COR-L47 (cell line): ENCODE results near the gene NCOA1.

Source experiments
- DNase-seq: peaks from one replicate; lab custom pipeline; 2025; lab: John Stamatoyannopoulos, UW

Gene NCOA1

DNA sequence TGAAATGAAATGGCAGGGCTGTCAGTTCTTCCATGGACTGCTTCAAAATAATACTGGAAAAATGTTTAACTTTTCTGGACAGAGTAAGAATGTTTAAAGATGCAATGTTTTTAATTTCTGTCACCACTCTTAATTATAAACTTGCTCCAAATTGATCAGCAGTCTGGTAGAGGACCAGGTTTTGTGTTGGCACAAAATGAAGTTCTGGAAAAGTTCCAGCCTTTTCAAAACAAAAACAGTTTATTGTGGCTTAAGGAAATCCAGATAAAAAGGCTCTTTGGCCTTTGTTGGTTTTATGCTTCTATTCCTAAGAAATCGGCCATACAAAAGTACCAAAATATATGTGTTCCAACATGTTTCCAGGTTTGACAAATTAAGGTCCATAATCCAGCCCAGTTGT, 253.3 kb downstream of the NCOA1 start:
- no peak for DNase-seq

DNA sequence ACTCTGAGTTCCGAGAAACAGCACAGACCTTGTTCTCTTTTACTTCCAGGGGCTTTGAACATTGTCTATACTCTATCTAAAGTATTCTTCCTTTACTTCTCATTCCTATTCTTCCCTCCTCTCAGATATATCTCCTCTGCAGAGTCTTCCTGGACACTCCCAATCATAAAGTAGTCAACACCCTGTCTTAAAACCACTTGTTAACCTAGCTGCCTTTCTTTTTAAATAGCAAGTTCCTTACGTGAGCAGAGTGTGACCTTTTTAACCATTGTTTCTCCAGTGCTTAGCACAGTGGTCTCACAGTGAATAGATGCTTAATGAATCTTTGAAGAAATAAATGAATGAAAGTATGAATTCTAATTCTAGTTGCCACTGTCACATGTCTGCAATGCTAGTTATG, 254.8 kb downstream of the NCOA1 start:
- DNase-seq = no peak

DNA sequence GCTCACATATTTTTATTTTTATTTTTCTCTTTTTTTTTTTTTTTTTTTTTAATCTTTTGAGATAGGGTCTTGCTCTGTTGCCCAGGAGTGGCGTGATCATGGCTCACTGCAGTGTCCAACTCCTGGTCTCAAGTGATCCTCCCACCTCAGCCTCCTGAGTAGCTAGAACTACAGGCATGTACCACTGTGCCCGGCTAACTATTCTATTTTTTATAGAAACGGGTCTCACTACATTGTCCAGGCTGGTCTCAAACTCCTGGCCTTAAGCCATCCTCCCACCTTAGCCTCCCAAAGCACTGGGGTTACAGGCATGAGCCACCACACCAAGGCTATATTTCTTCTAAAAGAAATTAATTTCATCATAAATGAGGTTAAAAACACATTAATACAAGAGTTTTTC, 256.2 kb downstream of the NCOA1 start:
- DNase-seq = no peak

GRCh38 chr2:24749069-24749691, 258.1 kb downstream of the NCOA1 start:
- no peak for DNase-seq

DNA sequence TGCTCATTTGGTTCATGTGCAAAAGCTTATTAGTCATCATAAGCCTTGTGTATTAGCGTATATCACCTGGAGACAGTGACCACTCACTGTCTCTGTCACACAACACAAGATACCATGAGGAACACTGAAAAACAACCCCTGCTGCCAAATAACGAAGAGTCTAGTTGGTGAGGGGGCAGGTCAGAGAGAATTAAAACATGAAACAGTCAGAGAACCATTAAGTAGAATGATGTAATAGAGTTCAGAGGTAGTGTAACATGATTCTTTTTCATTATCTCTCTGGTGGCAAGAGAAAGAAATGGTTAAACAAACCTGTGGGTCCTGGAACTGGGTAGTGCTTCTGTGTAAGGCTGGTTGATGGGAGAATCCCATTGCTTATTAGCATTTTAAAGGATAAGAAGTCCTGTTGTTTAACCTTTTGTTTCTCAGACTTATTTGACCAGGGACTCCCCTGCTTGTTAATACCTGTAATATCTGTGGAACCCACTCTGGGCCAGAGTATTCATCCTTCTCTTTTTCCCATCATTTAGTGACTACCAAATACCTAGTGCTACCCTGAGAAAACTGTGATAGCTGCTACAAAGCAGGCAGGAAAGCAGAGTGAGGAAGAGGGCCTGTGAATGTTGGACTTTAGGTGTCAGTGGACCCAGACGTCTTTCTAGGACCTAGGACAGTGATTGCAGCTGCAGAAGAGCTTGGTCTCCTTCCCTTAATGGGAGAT, 264.1 kb downstream of the NCOA1 start:
- DNase-seq = no peak

- DNase-seq = no peak
These were observed 265.7 kb downstream of the NCOA1 start for GRCh38 chr2:24756789-24757188.

DNA sequence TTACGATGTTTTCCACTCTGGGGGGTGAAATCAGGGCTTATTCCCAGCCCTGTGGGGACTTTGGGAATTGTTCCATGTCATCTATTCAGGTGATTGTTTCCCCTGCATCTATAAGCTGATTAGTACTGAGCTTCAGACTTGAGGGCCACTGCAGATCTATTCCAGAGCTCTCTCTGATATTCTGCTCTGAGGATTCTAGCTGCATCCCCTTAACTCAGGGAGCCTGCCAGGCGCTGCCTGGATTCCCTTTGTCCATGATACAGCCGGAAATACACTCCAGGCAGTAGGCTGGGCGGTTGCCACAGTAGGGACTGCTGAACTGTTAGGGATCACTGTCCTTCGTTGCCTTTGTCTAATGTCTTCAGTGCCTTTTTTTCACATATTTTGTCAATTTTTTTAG, 270.8 kb downstream of the NCOA1 start:
- no peak for DNase-seq

DNA sequence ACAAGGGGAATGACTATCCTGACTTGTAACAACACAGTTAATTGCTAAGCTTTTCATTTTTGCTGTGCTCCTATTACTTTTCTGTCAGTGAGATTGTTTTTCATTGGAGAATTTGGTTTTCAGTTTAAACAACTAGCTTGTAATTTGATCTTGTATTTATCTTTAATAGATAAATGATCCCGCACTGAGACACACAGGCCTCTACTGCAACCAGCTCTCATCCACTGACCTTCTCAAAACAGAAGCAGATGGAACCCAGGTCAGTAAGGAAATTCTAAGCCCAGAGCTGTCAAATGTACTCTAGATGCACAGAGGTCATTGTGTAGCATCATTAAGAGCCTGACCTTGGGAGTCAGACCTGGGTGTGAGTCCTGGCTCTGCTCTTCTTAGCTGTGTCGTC, 271.5 kb downstream of the NCOA1 start:
- DNase-seq = no peak

DNA sequence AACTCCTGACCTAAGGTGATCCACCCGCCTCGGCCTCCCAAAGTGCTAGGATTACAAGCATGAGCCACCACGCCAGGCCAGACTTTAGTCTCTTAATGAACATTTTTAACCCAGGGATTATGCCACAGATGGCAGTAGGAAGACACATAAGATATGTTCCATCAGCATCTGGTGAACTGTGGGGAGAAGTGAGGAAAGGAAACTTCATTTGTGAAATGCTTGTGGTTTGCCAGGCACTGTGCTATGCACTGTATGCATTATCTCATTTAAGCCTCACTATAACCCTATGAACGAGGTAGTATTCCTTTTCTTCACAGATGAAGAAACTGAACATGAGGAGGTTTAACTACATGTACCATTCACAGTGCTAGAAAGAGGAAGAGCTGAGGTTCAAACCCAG, 272.8 kb downstream of the NCOA1 start:
- DNase-seq = no peak

DNA sequence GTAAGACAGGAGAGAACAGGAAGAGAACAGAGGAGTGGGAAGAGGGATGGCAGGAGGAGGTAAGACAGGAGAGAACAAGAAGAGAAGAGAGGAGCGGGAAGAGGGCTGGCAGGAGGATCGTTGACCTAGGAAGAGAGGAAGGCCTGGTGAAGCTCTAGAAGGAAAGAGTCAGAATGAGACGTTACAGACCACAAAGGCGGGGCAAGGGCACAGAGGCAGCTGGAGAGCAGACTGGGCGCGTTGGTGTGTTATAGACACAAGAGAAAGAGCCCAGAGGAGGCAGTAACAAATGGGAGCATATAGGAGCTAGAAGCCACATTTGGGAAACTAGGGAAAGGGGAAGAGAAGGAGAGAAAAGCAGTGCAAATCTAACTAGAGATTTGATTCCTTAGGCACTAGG, 275.6 kb downstream of the NCOA1 start:
- DNase-seq = no peak

DNA sequence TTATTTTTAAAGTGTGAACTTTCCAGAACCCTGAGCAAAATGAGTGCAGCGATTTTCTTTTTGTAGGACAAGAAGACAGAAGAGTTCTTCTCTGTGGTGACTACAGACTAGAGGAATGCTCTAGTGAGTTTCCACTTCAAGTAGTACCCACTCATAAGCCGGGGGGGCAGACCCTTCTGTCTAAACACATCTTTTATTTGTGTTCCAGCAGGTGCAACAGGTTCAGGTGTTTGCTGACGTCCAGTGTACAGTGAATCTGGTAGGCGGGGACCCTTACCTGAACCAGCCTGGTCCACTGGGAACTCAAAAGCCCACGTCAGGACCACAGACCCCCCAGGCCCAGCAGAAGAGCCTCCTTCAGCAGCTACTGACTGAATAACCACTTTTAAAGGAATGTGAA, 277.0 kb downstream of the NCOA1 start:
- DNase-seq = no peak

DNA sequence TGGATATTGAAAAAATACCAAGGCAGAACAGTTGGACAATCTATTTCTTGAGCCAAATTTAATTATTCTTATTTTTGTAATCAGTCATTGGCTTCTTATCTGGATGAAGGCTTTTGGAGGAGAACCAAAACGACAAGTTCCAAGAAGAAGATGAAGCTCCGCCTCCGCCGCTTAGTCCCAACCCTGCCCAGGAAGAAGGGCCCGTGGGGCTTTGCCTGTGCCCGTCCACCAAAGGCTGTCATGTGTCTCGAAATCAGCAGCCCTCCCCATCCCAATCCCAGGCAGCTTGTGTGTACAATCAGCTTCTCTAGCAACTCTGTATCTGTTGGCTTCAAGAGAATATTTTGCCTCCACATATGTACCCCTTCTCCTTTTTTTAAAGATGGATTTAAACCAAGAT, 277.5 kb downstream of the NCOA1 start:
- no peak for DNase-seq

DNA sequence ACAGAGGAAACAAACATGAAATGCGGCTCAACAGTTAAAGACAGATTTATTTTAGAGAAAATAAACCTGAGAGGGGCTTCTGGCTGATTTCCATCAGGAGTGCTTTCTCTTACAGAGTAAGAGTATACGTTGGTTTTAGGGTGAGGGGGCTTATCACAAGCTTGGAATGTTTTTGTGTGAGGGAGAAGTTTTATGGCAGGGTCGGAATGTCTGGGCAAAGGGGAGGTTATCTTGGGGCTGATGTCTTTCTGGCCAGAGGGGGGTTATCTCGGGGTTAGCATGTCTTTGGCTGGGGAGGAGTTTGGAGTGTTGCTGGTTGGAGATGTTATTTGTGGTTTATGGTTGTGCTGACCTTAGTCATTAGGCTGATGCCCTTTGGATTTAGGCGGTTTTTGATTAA, 280.0 kb downstream of the NCOA1 start:
- no peak for DNase-seq

DNA sequence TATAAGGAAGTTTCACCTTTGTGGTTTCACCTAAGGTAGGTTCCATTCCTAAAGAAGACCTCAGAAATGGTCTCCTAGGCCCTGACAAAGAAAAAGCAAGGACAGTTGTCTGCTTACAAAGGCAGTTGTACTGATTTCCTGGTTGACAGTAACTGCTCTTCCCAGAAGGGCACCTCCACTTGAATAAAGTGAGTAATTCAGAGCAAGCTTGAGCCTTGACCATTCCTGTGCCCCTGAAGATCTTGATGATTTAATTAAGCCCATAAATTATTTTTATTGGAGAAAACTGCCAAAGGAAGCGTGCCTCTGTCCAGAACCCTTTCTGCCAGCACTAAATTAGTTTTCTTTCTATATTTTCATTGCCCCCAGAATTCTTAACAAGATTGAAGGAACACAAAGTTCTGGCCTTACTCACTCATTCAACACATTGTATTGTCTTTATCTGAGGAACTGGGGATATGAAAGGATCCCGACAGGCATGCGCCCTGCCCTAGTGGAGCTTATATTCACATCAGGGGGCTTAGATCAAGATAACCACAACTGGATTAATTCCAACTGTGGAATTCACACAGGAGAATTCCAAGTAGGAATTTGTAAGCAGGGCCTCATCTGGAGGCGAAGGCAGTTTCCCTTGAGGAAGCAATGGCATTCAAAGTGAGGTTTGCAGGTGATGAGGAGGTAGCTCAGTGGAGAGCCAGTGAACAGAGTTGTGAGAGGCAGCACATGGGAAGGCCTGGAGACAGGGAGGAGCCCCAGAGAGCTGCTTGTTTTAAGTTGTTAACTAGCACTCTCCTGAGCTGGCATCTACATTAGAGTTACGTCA, 280.9 kb downstream of the NCOA1 start:
- no peak for DNase-seq

- no peak for DNase-seq
These were observed 283.3 kb downstream of the NCOA1 start for GRCh38 chr2:24774373-24774772.

GRCh38 chr2:24779116-24779515, 288.1 kb downstream of the NCOA1 start:
- no peak for DNase-seq

- DNase-seq = no peak
These were observed 292.6 kb downstream of the NCOA1 start for GRCh38 chr2:24783641-24784040.

DNA sequence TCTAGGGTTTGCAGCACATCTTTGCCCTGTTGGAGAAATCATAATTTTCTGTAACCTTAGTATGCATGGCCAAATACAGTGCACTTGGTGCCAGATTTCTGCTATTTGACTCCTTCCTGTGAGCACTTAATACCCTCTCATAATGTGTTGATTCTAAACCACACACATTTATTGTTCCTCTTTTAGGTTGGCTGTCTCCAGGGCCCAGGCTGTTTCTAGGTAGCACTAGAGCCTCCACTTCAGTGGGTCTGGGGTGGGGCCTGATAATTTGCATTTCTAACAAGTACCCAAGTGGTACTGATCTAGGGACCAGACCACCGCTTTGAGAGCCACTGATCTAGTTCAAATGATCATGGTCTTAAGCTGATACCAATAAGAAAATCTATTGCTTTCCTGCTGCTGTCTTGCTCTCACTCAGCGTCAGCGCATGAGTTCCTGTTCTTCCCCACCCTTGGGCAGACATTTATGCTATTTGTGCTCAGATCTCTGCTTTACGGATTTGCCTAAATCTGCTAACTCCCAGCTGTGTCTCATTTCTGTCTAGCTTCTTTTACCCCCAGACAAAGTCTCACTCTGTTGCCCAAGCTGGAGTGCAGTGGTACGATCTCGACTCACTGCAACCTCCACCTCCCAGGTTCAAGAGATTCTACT, 294.7 kb downstream of the NCOA1 start:
- DNase-seq = no peak

GRCh38 chr2:24787532-24787931, 296.5 kb downstream of the NCOA1 start:
- DNase-seq = no peak

- no peak for DNase-seq
These were observed 297.8 kb downstream of the NCOA1 start for GRCh38 chr2:24788816-24789215.

GRCh38 chr2:24791452-24791851, 300.4 kb downstream of the NCOA1 start:
- no peak for DNase-seq

- no peak for DNase-seq
These were observed 301.5 kb downstream of the NCOA1 start for GRCh38 chr2:24792542-24792873.
